ENCODE results near the gene TBC1D22A. TPM values are rescaled to one million over a fixed set of nuclear protein-coding genes. Genes with fewer than 3 reads are reported as not detected.

TBC1D22A gene
- total and polyA plus RNA-seq, 2 donors (not counting 3 experiments of a cell fraction or from before 2014, with no cell fraction given): 26.1 to 32.4 TPM

- H3K79me2 ChIP-seq (ENCODE audit: control insufficient read depth, insufficient read depth, low read length): no peaks in the 10 kb centered on the region
- BruUV-seq (replicated peaks): no TSS peak
- no peak overlapping the region for H3K9ac ChIP-seq (replicated peaks; ENCODE audit: extremely low read depth, insufficient read depth, low read length)
- H3K9me3 ChIP-seq (replicated peaks; ENCODE audit: control insufficient read depth, insufficient read depth, low read length): no peaks in the 10 kb centered on the region
- H3K27ac ChIP-seq (ENCODE audit: insufficient read depth, low read depth, low read length): peak overlapping the region; percentile 13
- H3K36me3 ChIP-seq (ENCODE audit: control insufficient read depth in 2 of 2, extremely low read depth in 1 of 2, insufficient read depth in 2 of 2, low read length in 2 of 2): no peaks in the 10 kb centered on the region
- peaks cover 15% of the 10 kb centered on the region for H3K4me1 ChIP-seq (ENCODE audit: control insufficient read depth, extremely low read depth, insufficient read depth, low read length)
- dilution Hi-C loops (cut with MboI; ENCODE audit: extremely low pct_ligation_motif_present, low sequenced_read_pairs): no loop called here
- TF ChIP-seq, protein P1, sequence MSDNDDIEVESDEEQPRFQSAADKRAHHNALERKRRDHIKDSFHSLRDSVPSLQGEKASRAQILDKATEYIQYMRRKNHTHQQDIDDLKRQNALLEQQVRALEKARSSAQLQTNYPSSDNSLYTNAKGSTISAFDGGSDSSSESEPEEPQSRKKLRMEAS (IDR thresholded peaks at IDR 0.05; ENCODE audit: insufficient read depth, insufficient read length): no peak
- TF ChIP-seq JUN (IDR thresholded peaks at IDR 0.05; ENCODE audit: borderline replicate concordance, insufficient read depth, insufficient read length, low read depth): no peak
- no peak for TF ChIP-seq EZH2 (IDR thresholded peaks at IDR 0.05; ENCODE audit: borderline replicate concordance, low read depth, low read length, severe bottlenecking)
- TF ChIP-seq MYC (IDR thresholded peaks at IDR 0.05; ENCODE audit: low read depth, low read length): no peak
- no peak for TF ChIP-seq POLR2AphosphoS5 (IDR thresholded peaks at IDR 0.05; ENCODE audit: insufficient read depth, low read depth, low read length)
- TF ChIP-seq GATA2 (IDR thresholded peaks at IDR 0.05; ENCODE audit: insufficient read depth, insufficient read length, low read depth, low read length): no peak
- TF ChIP-seq, protein P2, sequence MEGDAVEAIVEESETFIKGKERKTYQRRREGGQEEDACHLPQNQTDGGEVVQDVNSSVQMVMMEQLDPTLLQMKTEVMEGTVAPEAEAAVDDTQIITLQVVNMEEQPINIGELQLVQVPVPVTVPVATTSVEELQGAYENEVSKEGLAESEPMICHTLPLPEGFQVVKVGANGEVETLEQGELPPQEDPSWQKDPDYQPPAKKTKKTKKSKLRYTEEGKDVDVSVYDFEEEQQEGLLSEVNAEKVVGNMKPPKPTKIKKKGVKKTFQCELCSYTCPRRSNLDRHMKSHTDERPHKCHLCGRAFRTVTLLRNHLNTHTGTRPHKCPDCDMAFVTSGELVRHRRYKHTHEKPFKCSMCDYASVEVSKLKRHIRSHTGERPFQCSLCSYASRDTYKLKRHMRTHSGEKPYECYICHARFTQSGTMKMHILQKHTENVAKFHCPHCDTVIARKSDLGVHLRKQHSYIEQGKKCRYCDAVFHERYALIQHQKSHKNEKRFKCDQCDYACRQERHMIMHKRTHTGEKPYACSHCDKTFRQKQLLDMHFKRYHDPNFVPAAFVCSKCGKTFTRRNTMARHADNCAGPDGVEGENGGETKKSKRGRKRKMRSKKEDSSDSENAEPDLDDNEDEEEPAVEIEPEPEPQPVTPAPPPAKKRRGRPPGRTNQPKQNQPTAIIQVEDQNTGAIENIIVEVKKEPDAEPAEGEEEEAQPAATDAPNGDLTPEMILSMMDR (IDR thresholded peaks at IDR 0.05; ENCODE audit: extremely low read depth in 1 of 2, insufficient read depth in 1 of 2, low read depth in 1 of 2, low read length in 2 of 2): no peak
- TF ChIP-seq POLR2A (IDR thresholded peaks at IDR 0.05; ENCODE audit: low read depth, low read length): no peak
- no peak for TF ChIP-seq FOS (IDR thresholded peaks at IDR 0.05; ENCODE audit: borderline replicate concordance, insufficient read depth, low read length)
- POLR2A ChIA-PET: no interaction called here
- no peak overlapping the region for H3K4me3 ChIP-seq (replicated peaks in 1 of 3; ENCODE audit: insufficient read depth in 1 of 3, low read depth in 1 of 3, low read length in 3 of 3)
- no peaks in the 10 kb centered on the region for H3K9me1 ChIP-seq (replicated peaks; ENCODE audit: control insufficient read depth, extremely low read depth, insufficient read depth, low read length)
- intact Hi-C loops (cut with micrococcal nuclease): loop anchor here (1.0 kb wide), 1 partner anchor 14 kb away; no protein-coding TSS in a partner anchor
- no peak overlapping the region for H3K4me2 ChIP-seq (ENCODE audit: insufficient read depth, low read length)
- H4K20me1 ChIP-seq (replicated peaks; ENCODE audit: control insufficient read depth, extremely low read depth, insufficient read depth, low read length): no peaks in the 10 kb centered on the region
- no peaks in the 10 kb centered on the region for H3K27me3 ChIP-seq (ENCODE audit: control insufficient read depth in 2 of 2, insufficient read depth in 2 of 2, low read length in 2 of 2)
- no peak for FAIRE-seq
- no peak overlapping the region for H2AFZ ChIP-seq (ENCODE audit: low read depth, low read length)
- no peak for DNase-seq (ENCODE audit: low read depth, low spot score)
- CTCF ChIA-PET: interaction anchor here (1.0 to 1.5 kb wide), 5 partner anchors 27 to 187 kb away, joined by 4 to 7 read pairs (median 6); no protein-coding TSS in a partner anchor
Measured at GRCh38 chr22:46985507-46985882, 223.0 kb downstream of the TBC1D22A start.
